ENCODE data around the gene LTBP3. TPM values are rescaled to one million over a fixed set of nuclear protein-coding genes. Genes with fewer than 3 reads are reported as not detected.

Gene LTBP3
- total RNA-seq (ENCODE audit: low replicate concordance) = 30.2 and 64.4 TPM in 2 replicates

DNA sequence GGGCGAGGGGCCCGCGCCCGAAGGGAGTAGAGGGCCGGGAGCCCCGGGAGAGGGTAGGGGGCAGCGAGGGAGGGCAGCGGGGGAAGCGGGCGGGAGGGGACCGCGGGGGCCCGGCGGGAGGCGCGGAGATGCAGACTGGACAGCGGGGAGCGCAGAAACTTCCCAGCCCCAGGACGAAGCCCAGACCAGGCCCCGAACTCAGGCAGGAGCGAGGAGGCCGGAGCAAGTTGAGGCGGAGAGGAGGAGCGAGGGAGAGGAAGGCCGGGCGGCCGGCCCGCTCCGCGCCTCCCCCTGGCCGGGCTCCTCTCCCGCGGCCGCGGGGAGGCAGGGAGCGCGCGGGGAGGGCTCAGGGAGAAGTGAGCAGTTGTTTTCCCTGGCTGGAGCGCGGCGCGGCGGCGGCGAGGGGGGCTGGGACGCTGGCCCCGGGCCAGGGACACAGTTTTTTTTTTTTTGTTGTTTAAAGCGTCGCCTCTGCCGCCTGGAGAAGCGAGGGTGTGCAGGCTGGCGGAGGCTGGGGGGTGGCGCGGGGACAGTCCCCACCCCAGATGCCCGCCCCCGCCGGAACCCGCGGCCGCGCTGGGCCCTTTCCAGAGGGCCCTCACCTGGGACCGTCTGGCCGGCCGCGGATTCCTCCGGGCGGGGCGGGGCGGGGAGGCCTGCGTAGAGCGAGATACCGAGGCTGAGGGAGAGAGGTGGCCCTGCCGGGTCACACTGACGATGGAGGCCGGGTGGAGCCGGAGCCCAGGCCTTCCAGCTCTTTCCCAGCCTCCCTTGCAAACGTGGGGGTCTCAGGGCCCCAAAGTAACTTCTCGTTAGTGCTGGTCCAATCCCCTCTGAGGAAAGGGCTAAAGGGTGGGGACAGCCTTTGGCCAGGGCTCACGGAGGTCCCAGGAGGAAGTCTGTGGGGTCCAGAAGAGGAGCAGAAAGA lies at the start of gene LTBP3:
TSS of gene LTBP3 (minus strand) at position 358 of the 928 bp plus-strand sequence. CDS start 400 bp downstream, outside the sequence.

GRCh38 chr11:65595543-65596281 lies 37.6 kb upstream of the LTBP3 start, which contains the start of gene KCNK7:
TSS of gene KCNK7 (minus strand) at chr11:65595800. CDS start at chr11:65595772, 28 bp downstream.

DNA sequence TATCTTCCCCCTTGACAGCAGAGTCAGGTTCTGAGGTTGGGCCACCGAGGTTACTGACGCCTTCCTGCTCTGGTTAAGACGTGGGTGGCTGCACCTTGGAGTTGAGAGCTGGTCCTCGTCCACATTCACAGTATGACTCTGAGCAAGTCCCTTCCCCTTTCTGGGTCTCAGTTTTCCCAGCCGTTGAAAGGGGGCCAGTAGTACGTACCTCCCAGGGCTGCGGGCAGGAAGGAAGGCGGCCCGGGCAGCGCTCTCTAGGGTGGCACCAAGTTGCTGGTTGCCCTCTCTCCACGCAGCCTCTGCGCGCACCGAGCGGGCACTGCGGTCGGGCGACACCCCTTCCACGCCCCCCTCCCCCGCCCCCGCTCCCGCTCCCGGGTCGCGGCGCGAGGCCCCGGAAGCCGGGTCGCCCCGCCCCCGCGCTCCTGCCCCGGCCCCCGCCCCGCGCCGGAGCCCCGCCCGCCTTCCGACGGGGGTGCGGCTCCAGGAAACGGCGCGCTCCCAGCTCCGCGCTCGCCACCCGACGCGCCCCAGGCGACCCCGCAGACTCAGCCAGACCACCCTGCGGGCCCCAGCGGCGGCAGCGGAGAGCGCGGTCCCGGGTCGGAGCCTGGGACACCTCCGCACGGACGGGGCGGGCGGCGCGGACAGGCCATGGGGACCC lies 17.5 kb upstream of the LTBP3 start, which contains the start of gene EHBP1L1:
TSS of gene EHBP1L1 (plus strand) at position 486 of the 664 bp plus-strand sequence. CDS start 250 bp downstream, outside the sequence.

DNA sequence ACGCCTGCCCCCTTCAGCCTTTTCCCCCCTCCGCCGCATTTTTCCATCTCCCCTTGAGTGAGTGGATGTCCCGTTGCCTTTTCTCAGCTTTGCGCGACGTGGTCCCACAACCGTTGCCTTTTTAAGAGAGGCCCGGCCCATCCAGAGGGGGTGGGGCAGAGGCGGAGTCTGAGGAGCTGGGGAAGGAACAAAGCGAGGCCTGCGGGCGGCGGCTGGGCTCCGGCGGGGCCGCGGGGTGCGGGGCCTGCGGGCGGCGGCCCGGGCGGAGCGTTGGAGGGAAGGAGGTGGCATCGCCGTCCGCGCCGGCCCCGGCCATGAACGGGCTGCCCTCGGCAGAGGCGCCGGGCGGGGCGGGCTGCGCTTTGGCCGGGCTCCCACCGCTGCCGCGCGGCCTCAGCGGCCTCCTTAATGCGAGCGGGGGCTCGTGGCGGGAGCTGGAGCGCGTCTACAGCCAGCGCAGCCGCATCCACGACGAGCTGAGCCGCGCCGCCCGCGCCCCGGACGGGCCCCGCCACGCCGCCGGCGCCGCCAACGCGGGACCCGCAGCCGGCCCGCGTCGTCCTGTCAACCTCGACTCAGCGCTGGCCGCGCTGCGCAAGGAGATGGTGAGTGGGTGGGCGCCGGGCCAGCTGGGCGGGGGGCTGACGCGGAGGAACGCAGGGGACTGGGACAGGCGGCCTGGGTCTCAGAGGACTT lies 14.3 kb upstream of the LTBP3 start, which contains the start of gene FAM89B:
TSS of gene FAM89B (plus strand) at position 183 of the 696 bp plus-strand sequence. CDS start at position 315, 132 bp downstream.

DNA sequence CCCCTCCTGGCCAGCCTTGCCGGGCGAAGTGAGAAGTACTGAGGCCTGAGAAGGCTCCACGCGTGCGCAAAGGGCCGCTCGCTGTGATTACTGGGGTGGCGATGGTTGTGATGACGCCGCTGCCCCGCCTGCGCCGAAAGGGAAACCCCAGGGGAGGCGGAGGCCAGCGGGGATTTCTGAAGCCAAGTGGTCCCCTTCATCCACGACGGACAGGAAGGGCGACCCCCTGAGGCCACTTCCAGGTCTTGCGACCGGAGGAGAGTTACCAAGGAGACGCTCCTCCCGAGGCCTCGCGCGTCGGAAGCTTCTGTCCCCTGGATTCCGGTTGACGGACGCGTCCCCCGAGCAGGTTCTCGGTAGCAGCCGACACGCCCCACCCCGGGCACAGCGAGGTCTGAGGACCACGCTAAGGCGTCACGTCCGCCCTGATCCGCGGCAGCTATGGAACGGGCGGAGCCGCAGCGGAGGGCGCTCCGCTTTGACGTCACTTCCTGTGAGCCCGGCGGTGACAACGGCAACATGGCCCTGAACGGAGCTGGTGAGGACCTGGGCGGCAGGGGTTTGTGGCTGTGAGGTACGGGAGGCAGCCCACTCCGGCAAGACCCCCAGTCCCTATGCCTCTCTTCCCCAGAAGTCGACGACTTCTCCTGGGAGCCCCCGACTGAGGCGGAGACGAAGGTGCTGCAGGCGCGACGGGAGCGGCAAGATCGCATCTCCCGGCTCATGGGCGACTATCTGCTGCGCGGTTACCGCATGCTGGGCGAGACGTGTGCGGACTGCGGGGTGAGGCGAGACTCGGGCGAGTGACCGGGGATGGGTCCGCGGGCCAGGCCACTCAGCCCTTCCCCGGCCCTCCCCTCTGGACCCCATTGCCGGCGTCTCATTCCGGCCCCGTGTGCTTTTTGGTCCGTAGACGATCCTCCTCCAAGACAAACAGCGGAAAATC lies 12.1 kb upstream of the LTBP3 start, which contains the start of gene ZNRD2:
TSS of gene ZNRD2 (plus strand) at position 505 of the 946 bp plus-strand sequence. CDS start at position 520, 15 bp downstream.

GRCh38 chr11:65524741-65525545 lies 33.2 kb downstream of the LTBP3 start, which contains the start of gene SCYL1:
TSS of gene SCYL1 (plus strand) at chr11:65525083. CDS start at chr11:65525154, 71 bp downstream.

DNA sequence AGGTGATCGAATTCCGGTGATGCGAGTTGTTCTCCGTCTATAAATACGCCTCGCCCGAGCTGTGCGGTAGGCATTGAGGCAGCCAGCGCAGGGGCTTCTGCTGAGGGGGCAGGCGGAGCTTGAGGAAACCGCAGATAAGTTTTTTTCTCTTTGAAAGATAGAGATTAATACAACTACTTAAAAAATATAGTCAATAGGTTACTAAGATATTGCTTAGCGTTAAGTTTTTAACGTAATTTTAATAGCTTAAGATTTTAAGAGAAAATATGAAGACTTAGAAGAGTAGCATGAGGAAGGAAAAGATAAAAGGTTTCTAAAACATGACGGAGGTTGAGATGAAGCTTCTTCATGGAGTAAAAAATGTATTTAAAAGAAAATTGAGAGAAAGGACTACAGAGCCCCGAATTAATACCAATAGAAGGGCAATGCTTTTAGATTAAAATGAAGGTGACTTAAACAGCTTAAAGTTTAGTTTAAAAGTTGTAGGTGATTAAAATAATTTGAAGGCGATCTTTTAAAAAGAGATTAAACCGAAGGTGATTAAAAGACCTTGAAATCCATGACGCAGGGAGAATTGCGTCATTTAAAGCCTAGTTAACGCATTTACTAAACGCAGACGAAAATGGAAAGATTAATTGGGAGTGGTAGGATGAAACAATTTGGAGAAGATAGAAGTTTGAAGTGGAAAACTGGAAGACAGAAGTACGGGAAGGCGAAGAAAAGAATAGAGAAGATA lies 59.0 kb downstream of the LTBP3 start, which contains the start of gene MALAT1:
TSS of gene MALAT1 (plus strand) at position 69 of the 736 bp plus-strand sequence.

Other genes with a start within 250 kb of the LTBP3 start
- 8.5 and 17.2 TPM in 2 replicates for gene CDC42EP2, start 243.5 kb downstream of the LTBP3 start, total RNA-seq (ENCODE audit: low replicate concordance)
- gene DPF2, start 224.5 kb downstream of the LTBP3 start, total RNA-seq (ENCODE audit: low replicate concordance) = 19.4 and 27.6 TPM in 2 replicates
- 0.15 TPM in 1 of 2 replicates, not detected in the other for gene TIGD3, start 203.6 kb downstream of the LTBP3 start, total RNA-seq (ENCODE audit: low replicate concordance)
- 1.4 and 2.3 TPM in 2 replicates for gene SLC25A45, start 175.7 kb downstream of the LTBP3 start, total RNA-seq (ENCODE audit: low replicate concordance)
- gene FRMD8, start 171.7 kb downstream of the LTBP3 start, total RNA-seq (ENCODE audit: low replicate concordance) = 20.6 and 36.7 TPM in 2 replicates
- 109 and 295 TPM in 2 replicates for gene NEAT1, start 135.6 kb downstream of the LTBP3 start, total RNA-seq (ENCODE audit: low replicate concordance)
- 5,186 and 7,371 TPM in 2 replicates for gene MALAT1, start 59.3 kb downstream of the LTBP3 start, total RNA-seq (ENCODE audit: low replicate concordance)
- 81.3 and 110 TPM in 2 replicates for gene SCYL1, start 33.3 kb downstream of the LTBP3 start, total RNA-seq (ENCODE audit: low replicate concordance)
- 34.3 and 43.3 TPM in 2 replicates for gene ZNRD2, start 12.1 kb upstream of the LTBP3 start, total RNA-seq (ENCODE audit: low replicate concordance)
- gene FAM89B, start 14.2 kb upstream of the LTBP3 start, total RNA-seq (ENCODE audit: low replicate concordance) = 5.5 and 27.7 TPM in 2 replicates
- gene EHBP1L1, start 17.7 kb upstream of the LTBP3 start, total RNA-seq (ENCODE audit: low replicate concordance) = 46.1 and 54.4 TPM in 2 replicates
- 0.23 TPM in 1 of 2 replicates, not detected in the other for gene KCNK7, start 37.4 kb upstream of the LTBP3 start, total RNA-seq (ENCODE audit: low replicate concordance)
- gene MAP3K11, start 55.9 kb upstream of the LTBP3 start, total RNA-seq (ENCODE audit: low replicate concordance) = 19.1 and 20.2 TPM in 2 replicates
- gene PCNX3, start 57.4 kb upstream of the LTBP3 start, total RNA-seq (ENCODE audit: low replicate concordance) = 10.4 and 10.5 TPM in 2 replicates
- gene SIPA1, start 79.7 kb upstream of the LTBP3 start, total RNA-seq (ENCODE audit: low replicate concordance) = 10.2 and 14.0 TPM in 2 replicates
- 12.9 and 17.1 TPM in 2 replicates for gene RELA, start 104.6 kb upstream of the LTBP3 start, total RNA-seq (ENCODE audit: low replicate concordance)
- 42.8 and 57.1 TPM in 2 replicates for gene KAT5, start 153.9 kb upstream of the LTBP3 start, total RNA-seq (ENCODE audit: low replicate concordance)
- 37.2 and 40.5 TPM in 2 replicates for gene RNASEH2C, start 162.4 kb upstream of the LTBP3 start, total RNA-seq (ENCODE audit: low replicate concordance)
- 1.9 and 4.4 TPM in 2 replicates for gene AP5B1, start 222.6 kb upstream of the LTBP3 start, total RNA-seq (ENCODE audit: low replicate concordance)
- gene OVOL1, start 228.7 kb upstream of the LTBP3 start, total RNA-seq (ENCODE audit: low replicate concordance) = not detected in 2 replicates